ENCODE results near the gene POU3F3.

GRCh38 chr2:104873689-104874054, 19.8 kb downstream of the POU3F3 start:
- peak; percentile 42 for TF ChIP-seq CTCF (IDR thresholded peaks at IDR 0.05)
- no peak for TF ChIP-seq ZFX (IDR thresholded peaks at IDR 0.05; ENCODE audit: borderline replicate concordance)
